ENCODE measurements around the gene FGA.

- TF ChIP-seq POLR2A (IDR thresholded peaks at IDR 0.05; ENCODE audit: low read depth, low read length): no peak
- TF ChIP-seq POLR2AphosphoS5 (IDR thresholded peaks at IDR 0.05; ENCODE audit: low read depth, low read length): no peak
- TF ChIP-seq POU2F2 (IDR thresholded peaks at IDR 0.05; ENCODE audit: low read depth, low read length): no peak
- no peak for TF ChIP-seq TAF1 (IDR thresholded peaks at IDR 0.05; ENCODE audit: low read depth, low read length)
Measured at GRCh38 chr4:154573190-154573870, 17.2 kb downstream of the FGA start.

All from GM12891 (cell line).